ENCODE measurements around the gene CD44.

- no peak for TF ChIP-seq EZH2 (IDR thresholded peaks at IDR 0.05; ENCODE audit: insufficient read depth, poor library complexity, severe bottlenecking)
- no peak for TF ChIP-seq EZH2phosphoT487 (IDR thresholded peaks at IDR 0.05; ENCODE audit: insufficient read depth, low read depth)
These were observed 16.7 kb upstream of the CD44 start for GRCh38 chr11:35122308-35122707.

All from GM23248 (cell line).